Endothelial cell (in vitro differentiated cells): ENCODE measurements around the gene SRRM5. TPM values are rescaled to one million over a fixed set of nuclear protein-coding genes. Genes with fewer than 3 reads are reported as not detected.

Experiments
- DNase-seq: peaks from one replicate; pipeline ENCODE4 v3.0.0; 2021; ENCODE audit warnings: low spot score
- H3K27ac Mint-ChIP-seq: one replicate; pipeline ENCODE4 v1.8.0; 2021; ENCODE audit warnings: mixed read lengths, inconsistent platforms; ENCODE audit not compliant: unreplicated experiment
- H3K27me3 Mint-ChIP-seq: one replicate; pipeline ENCODE4 v1.8.0; 2021; ENCODE audit warnings: mild to moderate bottlenecking, moderate library complexity, mixed read lengths, inconsistent platforms; ENCODE audit not compliant: unreplicated experiment
- H3K36me3 Mint-ChIP-seq: one replicate; pipeline ENCODE4 v1.8.0; 2021; ENCODE audit warnings: mild to moderate bottlenecking, low read depth, mixed read lengths, inconsistent platforms; ENCODE audit not compliant: unreplicated experiment
- H3K4me1 Mint-ChIP-seq: one replicate; pipeline ENCODE4 v1.8.0; 2021; ENCODE audit warnings: mild to moderate bottlenecking, mixed read lengths, inconsistent platforms; ENCODE audit not compliant: unreplicated experiment
- H3K4me3 Mint-ChIP-seq: one replicate; pipeline ENCODE4 v1.8.0; 2021; ENCODE audit warnings: mild to moderate bottlenecking, mixed read lengths, inconsistent platforms; ENCODE audit not compliant: unreplicated experiment
- H3K9me3 Mint-ChIP-seq: one replicate; pipeline ENCODE4 v1.8.0; 2021; ENCODE audit warnings: mixed read lengths, inconsistent platforms; ENCODE audit not compliant: unreplicated experiment
- total RNA-seq: library from RNA; stranded (reverse); fragmentation: NEBNext Ultra II Directional; extraction: Animal tissue kit (Norgen Biotek cat#: 25700); gene quantifications from one replicate; pipeline ENCODE4 v1.2.1, GENCODE V29; 2021; ENCODE audit not compliant: unreplicated experiment
- TF ChIP-seq, protein P1 (sequence below): fragments of 200-600 bp; sonication (generic); IDR thresholded peaks from one replicate; pipeline ENCODE4 v1.5.0; 2021; ENCODE audit warnings: antibody characterized with exemption; ENCODE audit not compliant: unreplicated experiment

SRRM5 gene
- total RNA-seq, 1 donor from 2014 or later = 0.26 TPM

DNA sequence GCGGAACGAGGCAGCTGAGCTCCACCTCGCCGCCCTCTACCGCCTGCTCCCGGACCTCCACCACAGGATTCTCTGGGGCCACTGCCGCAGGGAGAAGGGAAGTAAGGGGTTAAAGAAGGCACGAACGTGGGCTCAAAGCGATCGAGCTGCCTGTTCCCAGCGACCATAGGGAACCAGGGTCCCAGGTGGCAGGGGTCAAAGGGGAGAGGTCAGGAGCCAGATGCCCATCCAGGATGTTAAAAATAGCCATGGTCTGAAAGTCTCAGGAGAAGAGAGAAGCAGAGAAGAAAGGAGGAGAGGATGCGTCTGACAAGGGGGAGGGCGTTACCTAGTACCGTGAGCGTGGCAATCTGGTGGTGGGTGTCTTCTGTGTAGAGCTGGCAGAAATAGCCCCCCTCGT is 14.9 kb downstream of the SRRM5 start:
- H3K4me1 Mint-ChIP-seq = peaks cover 3% of the 10 kb centered on the region
- TF ChIP-seq, protein P1, sequence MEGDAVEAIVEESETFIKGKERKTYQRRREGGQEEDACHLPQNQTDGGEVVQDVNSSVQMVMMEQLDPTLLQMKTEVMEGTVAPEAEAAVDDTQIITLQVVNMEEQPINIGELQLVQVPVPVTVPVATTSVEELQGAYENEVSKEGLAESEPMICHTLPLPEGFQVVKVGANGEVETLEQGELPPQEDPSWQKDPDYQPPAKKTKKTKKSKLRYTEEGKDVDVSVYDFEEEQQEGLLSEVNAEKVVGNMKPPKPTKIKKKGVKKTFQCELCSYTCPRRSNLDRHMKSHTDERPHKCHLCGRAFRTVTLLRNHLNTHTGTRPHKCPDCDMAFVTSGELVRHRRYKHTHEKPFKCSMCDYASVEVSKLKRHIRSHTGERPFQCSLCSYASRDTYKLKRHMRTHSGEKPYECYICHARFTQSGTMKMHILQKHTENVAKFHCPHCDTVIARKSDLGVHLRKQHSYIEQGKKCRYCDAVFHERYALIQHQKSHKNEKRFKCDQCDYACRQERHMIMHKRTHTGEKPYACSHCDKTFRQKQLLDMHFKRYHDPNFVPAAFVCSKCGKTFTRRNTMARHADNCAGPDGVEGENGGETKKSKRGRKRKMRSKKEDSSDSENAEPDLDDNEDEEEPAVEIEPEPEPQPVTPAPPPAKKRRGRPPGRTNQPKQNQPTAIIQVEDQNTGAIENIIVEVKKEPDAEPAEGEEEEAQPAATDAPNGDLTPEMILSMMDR = no peak
- H3K36me3 Mint-ChIP-seq = peaks cover 7% of the 10 kb centered on the region
- no peaks in the 10 kb centered on the region for H3K9me3 Mint-ChIP-seq
- H3K27me3 Mint-ChIP-seq = peaks cover 3% of the 10 kb centered on the region
- no peak for DNase-seq
- H3K27ac Mint-ChIP-seq = no peak overlapping the region
- peak overlapping the region; percentile 24 for H3K4me3 Mint-ChIP-seq

DNA sequence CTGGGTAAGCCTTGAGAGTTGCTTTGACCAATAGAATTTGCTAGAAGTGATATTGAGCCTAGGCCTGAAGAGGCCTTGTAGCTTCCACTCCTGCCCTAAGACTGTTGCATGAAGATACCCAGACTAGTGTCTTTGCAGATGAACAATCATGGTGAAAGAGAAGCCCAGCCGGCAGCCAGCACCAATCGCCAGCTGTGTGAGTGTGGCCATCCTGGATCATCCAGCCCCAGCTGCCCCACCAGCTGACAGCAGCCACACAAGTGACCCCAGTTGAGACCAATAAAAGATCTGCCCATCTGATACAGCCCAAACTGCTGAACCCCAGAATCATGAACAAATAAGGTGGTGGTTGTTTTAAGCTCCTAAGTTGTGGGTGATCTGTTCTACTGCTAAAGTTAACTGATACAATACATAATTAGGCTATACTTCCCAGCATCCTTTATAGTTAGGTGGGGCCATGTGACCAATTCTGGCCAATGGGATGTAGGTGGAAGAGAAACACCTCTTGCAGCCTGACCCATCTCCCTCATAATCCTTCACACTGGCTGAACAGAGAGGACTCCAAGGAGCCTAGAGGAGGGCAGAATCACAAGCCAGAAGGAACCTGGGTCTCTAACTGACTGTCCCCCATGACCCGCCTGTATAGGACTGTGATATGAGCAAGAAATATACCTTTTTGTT is 16.9 kb downstream of the SRRM5 start:
- peaks cover 3% of the 10 kb centered on the region for H3K27me3 Mint-ChIP-seq
- no peak overlapping the region for H3K27ac Mint-ChIP-seq
- TF ChIP-seq, protein P1 = no peak
- no peak overlapping the region for H3K4me3 Mint-ChIP-seq
- no peaks in the 10 kb centered on the region for H3K9me3 Mint-ChIP-seq
- H3K36me3 Mint-ChIP-seq = peaks cover 7% of the 10 kb centered on the region
- no peak for DNase-seq
- peaks cover 3% of the 10 kb centered on the region for H3K4me1 Mint-ChIP-seq

DNA sequence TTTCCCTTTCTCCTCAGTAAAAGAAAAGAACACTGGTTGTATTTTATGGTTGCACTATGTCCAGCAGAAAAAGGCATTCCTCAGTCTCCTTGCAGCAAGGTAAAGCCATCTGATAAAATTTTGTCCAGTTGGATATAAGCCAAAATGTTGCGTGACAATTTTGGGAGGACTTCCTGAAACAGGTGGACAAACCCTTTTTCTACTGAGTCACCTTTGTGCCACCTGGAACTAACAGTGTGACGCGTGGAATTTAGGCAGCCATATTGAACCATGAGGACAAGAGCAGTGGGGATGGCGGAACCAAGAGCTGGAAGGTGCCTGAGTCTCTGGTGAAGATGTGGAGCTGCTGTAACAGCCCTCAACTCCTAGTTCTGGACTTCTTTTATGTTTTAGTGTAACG is 19.6 kb downstream of the SRRM5 start:
- no peak for DNase-seq
- Mint-ChIP-seq H3K9me3 (no peaks in the 10 kb centered on the region), H3K4me1 (peaks cover 6% of the 10 kb centered on the region), H3K27me3 (no peaks in the 10 kb centered on the region), H3K36me3 (no peaks in the 10 kb centered on the region), H3K4me3 (no peak overlapping the region), H3K27ac (no peak overlapping the region)
- TF ChIP-seq, protein P1 = no peak

DNA sequence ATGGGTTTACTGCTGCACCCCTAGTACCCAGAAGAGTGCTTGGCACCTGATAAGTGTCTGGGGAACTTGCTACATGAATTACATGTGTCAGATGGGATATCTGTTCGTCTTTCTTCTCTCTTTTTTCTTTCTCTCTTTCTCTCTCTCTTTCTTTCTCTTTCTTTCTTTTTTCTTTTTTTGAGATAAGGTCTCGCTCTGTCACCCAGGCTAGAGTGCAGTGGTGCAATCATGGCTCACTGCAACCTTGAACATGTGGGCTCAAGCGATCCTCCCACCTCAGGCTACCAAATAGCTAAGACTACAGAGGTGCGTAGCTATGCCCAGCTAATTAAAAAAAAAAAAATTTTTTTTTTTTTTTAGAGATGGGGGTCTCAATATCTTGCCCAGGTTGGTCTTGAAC is 21.6 kb downstream of the SRRM5 start:
- H3K27me3 Mint-ChIP-seq = peaks cover 6% of the 10 kb centered on the region
- H3K36me3 Mint-ChIP-seq = peaks cover 7% of the 10 kb centered on the region
- peaks cover 11% of the 10 kb centered on the region for H3K4me1 Mint-ChIP-seq
- TF ChIP-seq, protein P1 = no peak
- DNase-seq = no peak
- H3K9me3 Mint-ChIP-seq = no peaks in the 10 kb centered on the region
- no peak overlapping the region for H3K4me3 Mint-ChIP-seq
- H3K27ac Mint-ChIP-seq = no peak overlapping the region

DNA sequence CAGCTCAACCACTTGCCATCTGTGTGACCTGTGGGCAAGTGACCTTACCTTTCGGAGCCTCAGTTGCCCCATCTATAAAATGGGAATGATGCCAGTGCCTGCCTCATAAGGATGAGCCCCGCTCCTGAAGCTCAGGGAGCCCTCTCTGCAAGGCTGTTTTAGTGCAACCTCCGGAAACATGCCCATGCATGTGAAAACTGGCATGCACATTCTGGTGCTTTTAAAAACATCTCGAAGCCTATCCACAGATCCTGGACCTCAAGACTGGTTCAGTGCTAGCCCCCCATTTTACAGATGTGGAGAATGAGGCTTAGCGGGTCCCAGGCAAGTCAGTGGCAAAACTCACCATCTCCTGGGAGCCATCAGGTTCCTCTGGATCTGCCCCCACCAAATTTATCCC is 22.2 kb downstream of the SRRM5 start:
- Mint-ChIP-seq H3K4me3 (no peak overlapping the region), H3K36me3 (peaks cover 11% of the 10 kb centered on the region), H3K27ac (no peak overlapping the region), H3K27me3 (peaks cover 11% of the 10 kb centered on the region), H3K4me1 (peaks cover 16% of the 10 kb centered on the region), H3K9me3 (no peaks in the 10 kb centered on the region)
- DNase-seq = no peak
- TF ChIP-seq, protein P1 = no peak
